ENCODE data around the gene STARD8.

Gene STARD8

DNA sequence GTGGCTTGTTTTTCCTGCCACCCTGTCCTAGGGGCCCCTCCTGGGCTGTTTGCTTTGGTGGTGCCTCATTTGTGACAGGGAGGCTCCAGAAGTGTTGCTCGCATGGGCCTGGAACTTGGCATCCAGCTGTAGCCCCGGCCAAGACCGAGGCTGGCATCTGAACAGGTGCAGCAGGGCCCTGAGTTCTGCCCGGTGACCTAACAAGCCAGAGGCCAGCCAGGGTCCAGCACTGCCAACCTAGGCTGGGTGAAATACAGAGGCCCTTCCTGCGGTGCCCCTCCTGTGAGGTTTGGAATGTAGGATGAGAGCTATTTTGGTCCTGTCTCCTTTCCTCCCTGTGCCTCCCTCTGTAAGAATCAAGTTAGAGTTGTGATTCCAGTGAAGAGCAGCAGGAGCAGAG is 58.5 kb downstream of the STARD8 start:
- TF ChIP-seq, protein P1, sequence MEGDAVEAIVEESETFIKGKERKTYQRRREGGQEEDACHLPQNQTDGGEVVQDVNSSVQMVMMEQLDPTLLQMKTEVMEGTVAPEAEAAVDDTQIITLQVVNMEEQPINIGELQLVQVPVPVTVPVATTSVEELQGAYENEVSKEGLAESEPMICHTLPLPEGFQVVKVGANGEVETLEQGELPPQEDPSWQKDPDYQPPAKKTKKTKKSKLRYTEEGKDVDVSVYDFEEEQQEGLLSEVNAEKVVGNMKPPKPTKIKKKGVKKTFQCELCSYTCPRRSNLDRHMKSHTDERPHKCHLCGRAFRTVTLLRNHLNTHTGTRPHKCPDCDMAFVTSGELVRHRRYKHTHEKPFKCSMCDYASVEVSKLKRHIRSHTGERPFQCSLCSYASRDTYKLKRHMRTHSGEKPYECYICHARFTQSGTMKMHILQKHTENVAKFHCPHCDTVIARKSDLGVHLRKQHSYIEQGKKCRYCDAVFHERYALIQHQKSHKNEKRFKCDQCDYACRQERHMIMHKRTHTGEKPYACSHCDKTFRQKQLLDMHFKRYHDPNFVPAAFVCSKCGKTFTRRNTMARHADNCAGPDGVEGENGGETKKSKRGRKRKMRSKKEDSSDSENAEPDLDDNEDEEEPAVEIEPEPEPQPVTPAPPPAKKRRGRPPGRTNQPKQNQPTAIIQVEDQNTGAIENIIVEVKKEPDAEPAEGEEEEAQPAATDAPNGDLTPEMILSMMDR (IDR thresholded peaks at IDR 0.05; ENCODE audit: low read depth, low read length), result no peak
- TF ChIP-seq POLR2A (IDR thresholded peaks at IDR 0.05; ENCODE audit: extremely low read depth, insufficient read length) (no peak), MYC (IDR thresholded peaks at IDR 0.05; ENCODE audit: low read depth, low read length) (no peak), MAX (IDR thresholded peaks at IDR 0.05; ENCODE audit: low read depth, low read length) (no peak)
- DNase-seq (ENCODE audit: low read depth), result no peak
- no peak overlapping the region for H3K4me3 ChIP-seq (ENCODE audit: low read depth, low read length)

DNA sequence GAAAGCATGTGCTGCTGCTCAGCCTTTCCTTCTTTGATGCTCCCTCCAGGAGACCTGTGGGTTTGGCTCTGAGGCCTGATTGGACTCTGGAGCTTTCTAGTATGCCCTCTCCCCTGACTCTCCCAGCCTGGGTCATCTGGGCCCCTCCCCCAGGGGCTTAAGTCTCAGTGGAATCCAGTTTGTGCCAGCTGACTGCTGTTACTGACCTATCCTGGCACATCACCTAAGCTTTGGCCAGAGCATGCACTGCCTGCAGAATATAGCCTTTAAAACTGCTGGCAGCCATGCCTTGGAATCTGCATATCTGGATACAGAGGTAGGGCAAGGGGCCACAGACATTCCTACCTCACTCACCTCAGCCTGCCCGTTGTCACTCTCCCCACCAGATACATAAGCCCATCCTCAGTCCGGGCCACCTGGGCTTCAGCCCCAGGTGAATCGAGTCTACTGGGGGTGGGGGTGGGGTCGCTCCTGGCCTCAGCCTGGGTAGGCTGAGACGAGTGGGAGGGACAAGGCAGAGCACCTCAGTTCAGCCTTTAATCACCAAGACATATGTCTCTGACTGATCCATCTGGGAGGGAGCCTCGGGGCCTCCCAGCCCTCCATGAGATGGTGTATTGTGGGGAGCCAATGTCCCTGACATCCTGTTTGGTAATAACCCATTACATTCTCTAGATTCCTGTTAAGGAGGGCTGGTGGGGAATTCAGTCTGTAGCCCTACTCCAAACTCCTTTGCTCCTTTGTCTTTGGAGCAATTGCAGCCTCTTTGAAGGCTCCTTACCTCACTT is 61.2 kb downstream of the STARD8 start:
- no peak overlapping the region for H3K4me3 ChIP-seq (ENCODE audit: low read depth, low read length)
- TF ChIP-seq MYC (IDR thresholded peaks at IDR 0.05; ENCODE audit: low read depth, low read length) (no peak), MAX (IDR thresholded peaks at IDR 0.05; ENCODE audit: low read depth, low read length) (no peak), POLR2A (IDR thresholded peaks at IDR 0.05; ENCODE audit: extremely low read depth, insufficient read length) (no peak)
- TF ChIP-seq, protein P1 (IDR thresholded peaks at IDR 0.05; ENCODE audit: low read depth, low read length), result no peak
- no peak for DNase-seq (ENCODE audit: low read depth)

GRCh38 chrX:68710870-68711576 is 63.6 kb downstream of the STARD8 start:
- peak; percentile 59 for DNase-seq (ENCODE audit: low read depth)

GRCh38 chrX:68711845-68712244 is 64.4 kb downstream of the STARD8 start:
- no peak for DNase-seq (ENCODE audit: low read depth)
- TF ChIP-seq MAX (IDR thresholded peaks at IDR 0.05; ENCODE audit: low read depth, low read length) (no peak), MYC (IDR thresholded peaks at IDR 0.05; ENCODE audit: low read depth, low read length) (no peak), POLR2A (IDR thresholded peaks at IDR 0.05; ENCODE audit: extremely low read depth, insufficient read length) (no peak)
- TF ChIP-seq, protein P1 (IDR thresholded peaks at IDR 0.05; ENCODE audit: low read depth, low read length), result no peak
- H3K4me3 ChIP-seq (ENCODE audit: low read depth, low read length), result no peak overlapping the region

More at GRCh38 chrX:68710870-68711576, 63.6 kb downstream of the STARD8 start:
- H3K4me3 ChIP-seq (ENCODE audit: low read depth, low read length), result no peak overlapping the region
- TF ChIP-seq MAX (IDR thresholded peaks at IDR 0.05; ENCODE audit: low read depth, low read length), result no peak
- no peak for TF ChIP-seq MYC (IDR thresholded peaks at IDR 0.05; ENCODE audit: low read depth, low read length)
- TF ChIP-seq, protein P1 (IDR thresholded peaks at IDR 0.05; ENCODE audit: low read depth, low read length), result peak; percentile 58
- TF ChIP-seq POLR2A (IDR thresholded peaks at IDR 0.05; ENCODE audit: extremely low read depth, insufficient read length), result no peak

DNA sequence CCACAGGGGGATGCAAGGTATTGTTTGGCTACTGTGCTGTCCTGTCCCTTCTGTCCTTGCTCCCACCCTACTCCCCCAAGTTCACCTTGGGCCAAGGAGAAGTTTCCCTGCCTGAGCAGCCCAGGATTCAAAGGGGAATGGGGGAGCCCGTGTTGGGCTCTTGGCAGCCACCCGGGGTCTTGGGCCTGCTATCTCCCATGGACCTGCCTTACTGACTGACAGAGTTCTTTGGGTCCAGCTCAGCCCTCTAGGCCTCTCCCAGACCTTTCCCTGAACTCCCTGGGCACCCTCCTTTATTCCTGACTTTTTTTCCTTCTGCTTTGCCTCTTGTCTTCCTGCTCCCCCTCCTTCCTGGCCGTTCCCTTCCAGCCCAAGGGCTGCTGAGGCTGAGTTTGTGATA is 67.4 kb downstream of the STARD8 start:
- no peak for DNase-seq (ENCODE audit: low read depth)
- TF ChIP-seq MYC (IDR thresholded peaks at IDR 0.05; ENCODE audit: low read depth, low read length) (no peak), MAX (IDR thresholded peaks at IDR 0.05; ENCODE audit: low read depth, low read length) (no peak), POLR2A (IDR thresholded peaks at IDR 0.05; ENCODE audit: extremely low read depth, insufficient read length) (no peak)
- TF ChIP-seq, protein P1 (IDR thresholded peaks at IDR 0.05; ENCODE audit: low read depth, low read length), result no peak
- no peak overlapping the region for H3K4me3 ChIP-seq (ENCODE audit: low read depth, low read length)
